HEK293T (cell line): Measurements from ENCODE around the gene ADAMTS8.

ENCODE experiments used
- ARNT ChIP-seq: fragments of 450-650 bp; IDR thresholded peaks from 2 replicates; pipeline ENCODE4 v1.6.1; 2017; ENCODE audit warnings: mild to moderate bottlenecking
- BHLHE40 ChIP-seq: fragments of 450-650 bp; IDR thresholded peaks from 2 replicates; pipeline ENCODE4 v1.6.1; 2016; ENCODE audit warnings: mild to moderate bottlenecking, moderate library complexity, borderline replicate concordance
- ELF4 ChIP-seq: fragments of 450-650 bp; IDR thresholded peaks from 2 replicates; pipeline ENCODE4 v1.6.1; 2017; ENCODE audit warnings: antibody characterized with exemption
- FOXM1 ChIP-seq: fragments of 450-650 bp; IDR thresholded peaks from 2 replicates; pipeline ENCODE4 v1.6.1; 2017; ENCODE audit warnings: mild to moderate bottlenecking, borderline replicate concordance
- HDGF ChIP-seq: fragments of 450-650 bp; IDR thresholded peaks from 2 replicates; pipeline ENCODE4 v1.6.1; 2017; ENCODE audit warnings: antibody characterized with exemption, borderline replicate concordance
- L3MBTL2 ChIP-seq: fragments of 450-650 bp; conservative IDR thresholded peaks from 2 replicates; pipeline ENCODE4 v1.6.1; 2016; ENCODE audit warnings: mild to moderate bottlenecking
- NFRKB ChIP-seq: fragments of 450-650 bp; IDR thresholded peaks from 2 replicates; pipeline ENCODE4 v1.6.1; 2016; ENCODE audit warnings: mild to moderate bottlenecking, moderate library complexity
- PKNOX1 ChIP-seq: fragments of 450-650 bp; IDR thresholded peaks from 2 replicates; pipeline ENCODE4 v1.6.1; 2016
- SP1 ChIP-seq: fragments of 450-650 bp; IDR thresholded peaks from 2 replicates; pipeline ENCODE4 v1.6.1; 2017
- SUZ12 ChIP-seq: fragments of 450-650 bp; IDR thresholded peaks from 2 replicates; pipeline ENCODE4 v1.6.1; 2016; ENCODE audit warnings: mild to moderate bottlenecking
- TARDBP ChIP-seq: fragments of 450-650 bp; IDR thresholded peaks from 2 replicates; pipeline ENCODE4 v1.6.1; 2016
- ZNF384 ChIP-seq: fragments of 450-650 bp; IDR thresholded peaks from 2 replicates; pipeline ENCODE4 v1.6.1; 2016

GRCh38 chr11:130402570-130402969, 25.8 kb downstream of the ADAMTS8 start:
- TF ChIP-seq SUZ12 (no peak), TARDBP (no peak), SP1 (no peak), FOXM1 (no peak), ARNT (no peak), ZNF384 (no peak), NFRKB (no peak), ELF4 (no peak), BHLHE40 (no peak), PKNOX1 (no peak), HDGF (no peak), L3MBTL2 (no peak)
